ENCODE data around the gene VASH1. TPM values are rescaled to one million over a fixed set of nuclear protein-coding genes. Genes with fewer than 3 reads are reported as not detected.

Gene VASH1
- total RNA-seq, 1 donor: 3.9 TPM

DNA sequence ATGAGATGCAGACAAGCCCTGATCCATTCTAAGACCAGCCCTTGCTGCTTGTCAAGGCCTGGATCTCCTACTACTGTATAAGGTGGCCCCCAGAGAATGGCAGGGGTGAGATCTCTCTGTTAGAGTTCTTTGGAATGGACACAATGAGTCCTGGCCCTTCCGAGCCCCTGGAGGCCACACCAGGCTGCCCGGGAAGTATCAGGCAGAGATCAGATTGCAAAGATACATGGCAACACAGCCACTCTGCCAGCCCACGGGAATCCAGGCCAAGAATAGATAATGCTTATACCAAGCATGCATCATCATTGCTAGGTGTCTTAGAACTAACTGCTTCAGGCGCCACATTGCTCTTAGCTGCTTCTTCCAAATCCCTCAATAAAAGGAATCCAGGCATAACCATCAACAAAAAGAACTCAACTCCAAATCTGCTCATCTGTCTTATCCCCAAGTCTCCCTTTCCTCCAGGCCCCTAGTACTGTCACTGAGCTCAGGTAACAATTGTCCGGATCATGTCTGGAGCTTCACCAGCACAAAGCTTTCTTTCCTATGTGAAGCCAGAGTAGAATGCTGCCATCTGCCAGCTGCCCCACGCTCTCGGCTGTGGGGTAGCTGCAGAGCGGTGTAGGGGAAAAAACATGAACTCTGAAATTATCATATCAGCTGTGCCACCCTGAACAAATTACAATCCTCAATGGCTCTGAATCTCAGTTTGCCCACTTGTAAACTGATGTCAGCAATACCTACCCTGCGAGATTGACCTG lies 5.5 kb upstream of the VASH1 start:
- TF ChIP-seq, protein P1, sequence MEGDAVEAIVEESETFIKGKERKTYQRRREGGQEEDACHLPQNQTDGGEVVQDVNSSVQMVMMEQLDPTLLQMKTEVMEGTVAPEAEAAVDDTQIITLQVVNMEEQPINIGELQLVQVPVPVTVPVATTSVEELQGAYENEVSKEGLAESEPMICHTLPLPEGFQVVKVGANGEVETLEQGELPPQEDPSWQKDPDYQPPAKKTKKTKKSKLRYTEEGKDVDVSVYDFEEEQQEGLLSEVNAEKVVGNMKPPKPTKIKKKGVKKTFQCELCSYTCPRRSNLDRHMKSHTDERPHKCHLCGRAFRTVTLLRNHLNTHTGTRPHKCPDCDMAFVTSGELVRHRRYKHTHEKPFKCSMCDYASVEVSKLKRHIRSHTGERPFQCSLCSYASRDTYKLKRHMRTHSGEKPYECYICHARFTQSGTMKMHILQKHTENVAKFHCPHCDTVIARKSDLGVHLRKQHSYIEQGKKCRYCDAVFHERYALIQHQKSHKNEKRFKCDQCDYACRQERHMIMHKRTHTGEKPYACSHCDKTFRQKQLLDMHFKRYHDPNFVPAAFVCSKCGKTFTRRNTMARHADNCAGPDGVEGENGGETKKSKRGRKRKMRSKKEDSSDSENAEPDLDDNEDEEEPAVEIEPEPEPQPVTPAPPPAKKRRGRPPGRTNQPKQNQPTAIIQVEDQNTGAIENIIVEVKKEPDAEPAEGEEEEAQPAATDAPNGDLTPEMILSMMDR (IDR thresholded peaks at IDR 0.05; ENCODE audit: insufficient read depth, low read depth, low read length): no peak
- H3K4me3 ChIP-seq (ENCODE audit: low read depth, low read length): no peak overlapping the region
- no peak for DNase-seq (ENCODE audit: low read depth)

DNA sequence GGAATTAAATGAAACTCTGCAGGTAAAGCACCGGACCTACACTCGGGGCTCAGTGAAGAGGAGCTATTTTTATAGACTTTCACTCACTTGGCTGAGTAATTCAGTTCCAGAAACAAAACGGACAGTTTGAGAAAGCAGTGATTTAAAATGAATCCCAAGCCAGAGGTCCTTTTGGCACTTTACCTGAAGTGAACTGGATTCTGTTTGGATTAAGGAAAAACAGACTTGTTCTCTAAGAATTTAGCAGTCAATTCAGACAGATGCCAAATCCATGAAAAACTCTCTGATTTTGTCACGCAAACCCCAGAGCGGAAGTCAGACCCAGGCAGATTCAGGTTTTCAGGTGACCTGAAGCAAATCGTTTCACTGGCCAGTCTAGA lies 4.9 kb upstream of the VASH1 start:
- no peak overlapping the region for H3K4me3 ChIP-seq (ENCODE audit: low read depth, low read length)
- TF ChIP-seq, protein P1 (IDR thresholded peaks at IDR 0.05; ENCODE audit: insufficient read depth, low read depth, low read length): no peak
- no peak for DNase-seq (ENCODE audit: low read depth)

DNA sequence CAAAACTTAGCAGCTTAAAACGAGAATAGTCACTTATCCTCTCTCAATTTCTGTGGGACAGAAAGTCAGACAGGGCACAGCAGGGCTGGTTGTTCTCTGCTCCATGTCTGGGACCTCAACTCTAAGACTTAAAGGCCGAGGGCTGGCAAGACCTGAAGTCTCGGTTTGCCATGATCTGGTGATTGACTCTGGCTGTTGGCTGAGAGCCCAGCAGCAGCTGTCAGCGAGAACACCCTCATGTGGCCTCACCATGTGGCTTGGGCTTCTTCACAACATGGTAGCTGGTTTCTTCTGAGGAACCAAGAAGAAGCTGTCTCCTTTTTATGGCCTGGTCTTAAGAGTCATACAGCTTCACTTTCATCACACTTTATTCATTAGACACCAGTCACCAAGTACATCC lies 1.7 kb upstream of the VASH1 start:
- H3K4me3 ChIP-seq (ENCODE audit: low read depth, low read length): no peak overlapping the region
- no peak for DNase-seq (ENCODE audit: low read depth)
- TF ChIP-seq, protein P1 (IDR thresholded peaks at IDR 0.05; ENCODE audit: insufficient read depth, low read depth, low read length): no peak

DNA sequence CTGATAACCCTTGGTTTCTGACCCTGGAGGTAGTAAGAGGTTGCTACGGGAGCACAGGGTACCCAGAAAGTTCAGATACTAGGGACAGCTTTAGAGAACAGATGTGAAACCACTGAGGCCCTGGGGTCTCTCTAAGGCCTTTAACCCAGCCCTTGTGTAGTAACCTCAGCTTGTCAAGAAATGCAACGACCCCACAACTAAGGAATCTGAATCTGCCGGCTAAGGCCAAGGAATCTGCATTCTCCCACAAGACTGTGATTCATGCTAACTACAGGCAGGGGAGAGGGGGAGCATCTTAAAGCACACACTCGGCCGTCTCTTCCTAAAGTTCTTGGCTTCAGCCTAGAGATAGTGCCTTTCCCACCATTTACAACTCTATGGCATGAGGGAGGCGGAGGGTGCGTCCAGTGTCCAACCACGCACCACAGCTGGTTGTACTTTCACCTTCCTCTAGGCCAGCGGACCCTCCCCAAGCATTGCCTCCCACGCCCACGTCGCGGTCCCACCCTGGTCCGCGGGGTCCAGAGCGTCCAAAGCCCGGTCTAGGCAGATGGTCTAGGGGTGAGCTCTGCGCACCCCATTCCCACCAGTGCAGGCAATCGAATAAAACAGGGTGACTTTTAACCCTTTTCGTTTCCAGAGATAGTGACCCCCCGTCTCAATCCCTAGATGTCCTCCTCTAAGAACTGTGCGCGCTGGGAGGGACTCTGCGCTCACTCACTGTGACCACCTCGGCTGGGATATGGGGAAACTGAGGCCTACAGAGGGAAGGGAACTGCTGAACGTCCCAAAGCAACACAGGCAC lies 735 bp upstream of the VASH1 start:
- DNase-seq (ENCODE audit: low read depth): no peak
- H3K4me3 ChIP-seq (ENCODE audit: low read depth, low read length): peak overlapping the region; percentile 59

DNA sequence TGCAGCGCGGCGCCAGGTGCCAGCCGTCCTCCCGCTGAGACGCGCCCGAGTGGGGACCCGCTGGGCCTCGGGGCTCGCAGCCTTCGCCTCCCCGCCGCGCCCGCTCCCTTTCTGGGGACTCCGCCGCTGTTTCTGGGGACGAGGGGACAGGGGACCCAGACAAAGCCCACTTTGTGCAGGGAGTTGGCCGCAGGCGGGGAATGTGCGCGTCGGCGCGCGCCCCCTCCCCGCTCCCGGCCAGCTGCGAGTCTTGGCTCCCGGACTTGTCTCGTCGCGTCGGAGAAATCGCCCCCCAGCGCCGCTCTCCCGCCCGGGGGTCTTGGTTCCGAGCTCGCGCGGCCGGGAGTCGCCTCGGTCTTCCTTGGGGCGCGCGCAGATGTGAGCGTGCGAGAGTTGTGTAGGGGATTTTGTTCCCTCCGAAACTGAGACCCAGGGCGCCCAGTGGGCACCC lies 717 bp downstream of the VASH1 start:
- DNase-seq (ENCODE audit: low read depth): no peak
- peak overlapping the region; percentile 59 for H3K4me3 ChIP-seq (ENCODE audit: low read depth, low read length)
- TF ChIP-seq, protein P1 (IDR thresholded peaks at IDR 0.05; ENCODE audit: insufficient read depth, low read depth, low read length): no peak

More for the DNA sequence above, 735 bp upstream of the VASH1 start:
- TF ChIP-seq, protein P1 (IDR thresholded peaks at IDR 0.05; ENCODE audit: insufficient read depth, low read depth, low read length): no peak

DNA sequence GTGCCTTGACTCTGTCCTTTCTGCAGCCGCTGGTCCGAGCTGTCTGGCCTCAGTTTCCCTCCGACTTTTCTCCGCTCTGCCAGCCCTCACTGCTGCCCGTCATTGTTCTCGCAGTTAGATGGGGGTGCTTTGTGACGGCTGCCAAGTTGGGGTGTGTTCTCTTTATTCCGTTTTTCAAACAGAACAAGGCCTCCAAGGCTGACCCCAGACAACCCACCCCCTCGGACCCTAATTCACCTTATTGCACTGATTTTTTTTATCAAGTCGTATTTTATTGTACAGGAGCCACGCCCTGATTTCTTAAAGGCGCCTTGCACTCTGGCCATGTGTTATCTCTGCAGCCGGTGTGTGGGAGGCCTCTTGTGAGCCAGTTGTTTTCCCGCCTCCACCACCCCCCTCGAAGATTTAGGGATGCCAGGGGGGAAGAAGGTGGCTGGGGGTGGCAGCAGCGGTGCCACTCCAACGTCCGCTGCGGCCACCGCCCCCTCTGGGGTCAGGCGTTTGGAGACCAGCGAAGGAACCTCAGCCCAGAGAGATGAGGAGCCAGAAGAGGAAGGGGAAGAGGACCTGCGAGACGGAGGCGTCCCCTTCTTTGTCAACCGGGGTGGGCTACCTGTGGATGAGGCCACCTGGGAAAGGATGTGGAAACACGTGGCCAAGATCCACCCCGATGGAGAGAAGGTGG lies 1.3 kb downstream of the VASH1 start:
- TF ChIP-seq, protein P1 (IDR thresholded peaks at IDR 0.05; ENCODE audit: insufficient read depth, low read depth, low read length): no peak
- peak overlapping the region; percentile 59 for H3K4me3 ChIP-seq (ENCODE audit: low read depth, low read length)
- no peak for DNase-seq (ENCODE audit: low read depth)

Measured in fibroblast of villous mesenchyme (primary cell).